H1 (cell line): Measurements from ENCODE around the gene IL36B.

Source experiments
- CEBPB ChIP-seq: IDR thresholded peaks from 2 replicates; pipeline ENCODE4 v1.6.1; 2012; ENCODE audit warnings: low read depth, low read length
- EZH2 ChIP-seq: fragments of 200-600 bp; sonication (generic); IDR thresholded peaks from 2 replicates; pipeline ENCODE4 v1.7.1; 2012; ENCODE audit warnings: low read depth, mild to moderate bottlenecking, moderate library complexity, low read length, inconsistent platforms; ENCODE audit not compliant: severe bottlenecking
- JUN ChIP-seq: IDR thresholded peaks from 2 replicates; pipeline ENCODE4 v1.6.1; 2011; ENCODE audit warnings: low read depth, mild to moderate bottlenecking, improper control_type of control experiment, low read length
- KDM5A ChIP-seq: fragments of 200-600 bp; IDR thresholded peaks from 2 replicates; pipeline ENCODE4 v1.7.1; 2012; ENCODE audit warnings: mild to moderate bottlenecking, low read length, inconsistent platforms, mixed read lengths
- POLR2A ChIP-seq, 2 experiments: IDR thresholded peaks; 1 replicate in 1 of 2; 2 replicates in 1 of 2; pipeline ENCODE4 v1.6.1; 2011; ENCODE audit warnings: low read depth in 2 of 2, low read length in 2 of 2, mild to moderate bottlenecking in 2 of 2; ENCODE audit errors: control extremely low read depth in 1 of 2
- RXRA ChIP-seq: IDR thresholded peaks from 2 replicates; pipeline ENCODE4 v1.6.1; 2011; ENCODE audit warnings: low read depth, mild to moderate bottlenecking, low read length, moderate library complexity; ENCODE audit not compliant: insufficient read depth
- SRF ChIP-seq: IDR thresholded peaks from 2 replicates; pipeline ENCODE4 v1.6.1; 2011; ENCODE audit warnings: mild to moderate bottlenecking, low read depth, low read length, moderate library complexity
- TAF7 ChIP-seq: optimal IDR thresholded peaks from 2 replicates; pipeline ENCODE3; 2011; ENCODE audit warnings: low read depth, mild to moderate bottlenecking, inconsistent platforms, low read length, moderate library complexity, borderline replicate concordance
- YY1 ChIP-seq: IDR thresholded peaks from 2 replicates; pipeline ENCODE4 v1.6.1; 2011; ENCODE audit warnings: low read depth, mild to moderate bottlenecking, low read length
- TF ChIP-seq, protein P1 (sequence below), 3 experiments: IDR thresholded peaks; 1 replicate in 2 of 3; 2 replicates in 1 of 3; pipeline versions ENCODE4 v1.5.1 to v1.6.1; 2011; ENCODE audit warnings: low read length in 3 of 3, mild to moderate bottlenecking in 3 of 3, inconsistent platforms in 2 of 3, low read depth in 1 of 3, moderate library complexity in 1 of 3; ENCODE audit not compliant: insufficient read depth in 1 of 3; ENCODE audit errors: control extremely low read depth in 1 of 3
- TF ChIP-seq, protein P2 (sequence below): IDR thresholded peaks from 2 replicates; pipeline ENCODE4 v1.6.1; 2011; ENCODE audit warnings: low read length, improper control_type of control experiment

DNA sequence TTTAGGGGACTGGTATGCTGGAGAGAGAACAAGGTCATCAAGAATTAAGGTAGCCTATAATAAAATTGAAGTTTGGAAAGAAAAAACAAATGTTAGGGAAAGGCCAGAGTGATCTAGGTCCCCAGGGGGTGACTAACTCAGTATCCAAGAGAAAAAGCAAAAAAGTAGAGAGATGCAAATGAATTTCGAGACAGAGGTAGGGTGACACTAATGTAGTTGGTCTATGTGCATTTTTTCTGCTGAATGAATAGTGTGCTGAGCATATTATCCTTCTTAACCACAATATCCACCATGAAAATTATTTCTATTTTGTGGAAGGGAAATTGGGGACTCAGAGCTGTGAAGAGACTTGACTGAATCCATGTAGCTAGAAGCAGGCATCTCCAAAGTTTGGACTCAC is 37.6 kb downstream of the IL36B start:
- TF ChIP-seq POLR2A (IDR thresholded peaks at IDR 0.05; ENCODE audit: control extremely low read depth in 1 of 2, low read depth in 2 of 2, low read length in 2 of 2) (no peak), EZH2 (no peak), RXRA (no peak), YY1 (no peak), SRF (no peak), KDM5A (no peak), JUN (no peak), CEBPB (no peak), TAF7 (no peak)
- TF ChIP-seq, protein P1, sequence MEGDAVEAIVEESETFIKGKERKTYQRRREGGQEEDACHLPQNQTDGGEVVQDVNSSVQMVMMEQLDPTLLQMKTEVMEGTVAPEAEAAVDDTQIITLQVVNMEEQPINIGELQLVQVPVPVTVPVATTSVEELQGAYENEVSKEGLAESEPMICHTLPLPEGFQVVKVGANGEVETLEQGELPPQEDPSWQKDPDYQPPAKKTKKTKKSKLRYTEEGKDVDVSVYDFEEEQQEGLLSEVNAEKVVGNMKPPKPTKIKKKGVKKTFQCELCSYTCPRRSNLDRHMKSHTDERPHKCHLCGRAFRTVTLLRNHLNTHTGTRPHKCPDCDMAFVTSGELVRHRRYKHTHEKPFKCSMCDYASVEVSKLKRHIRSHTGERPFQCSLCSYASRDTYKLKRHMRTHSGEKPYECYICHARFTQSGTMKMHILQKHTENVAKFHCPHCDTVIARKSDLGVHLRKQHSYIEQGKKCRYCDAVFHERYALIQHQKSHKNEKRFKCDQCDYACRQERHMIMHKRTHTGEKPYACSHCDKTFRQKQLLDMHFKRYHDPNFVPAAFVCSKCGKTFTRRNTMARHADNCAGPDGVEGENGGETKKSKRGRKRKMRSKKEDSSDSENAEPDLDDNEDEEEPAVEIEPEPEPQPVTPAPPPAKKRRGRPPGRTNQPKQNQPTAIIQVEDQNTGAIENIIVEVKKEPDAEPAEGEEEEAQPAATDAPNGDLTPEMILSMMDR (IDR thresholded peaks at IDR 0.05; ENCODE audit: control extremely low read depth in 1 of 3, insufficient read depth in 1 of 3, low read depth in 1 of 3, low read length in 3 of 3) = no peak
- TF ChIP-seq, protein P2, sequence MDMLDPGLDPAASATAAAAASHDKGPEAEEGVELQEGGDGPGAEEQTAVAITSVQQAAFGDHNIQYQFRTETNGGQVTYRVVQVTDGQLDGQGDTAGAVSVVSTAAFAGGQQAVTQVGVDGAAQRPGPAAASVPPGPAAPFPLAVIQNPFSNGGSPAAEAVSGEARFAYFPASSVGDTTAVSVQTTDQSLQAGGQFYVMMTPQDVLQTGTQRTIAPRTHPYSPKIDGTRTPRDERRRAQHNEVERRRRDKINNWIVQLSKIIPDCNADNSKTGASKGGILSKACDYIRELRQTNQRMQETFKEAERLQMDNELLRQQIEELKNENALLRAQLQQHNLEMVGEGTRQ = no peak
